HEK293T (cell line): ENCODE measurements around the gene RTP5.

ENCODE experiments used
- ARNT ChIP-seq: fragments of 450-650 bp; IDR thresholded peaks from 2 replicates; pipeline ENCODE4 v1.6.1; 2017; ENCODE audit warnings: mild to moderate bottlenecking
- BHLHE40 ChIP-seq: fragments of 450-650 bp; IDR thresholded peaks from 2 replicates; pipeline ENCODE4 v1.6.1; 2016; ENCODE audit warnings: mild to moderate bottlenecking, moderate library complexity, borderline replicate concordance
- FOXA1 ChIP-seq: fragments of 450-650 bp; IDR thresholded peaks from 2 replicates; pipeline ENCODE4 v1.6.1; 2016; ENCODE audit warnings: mild to moderate bottlenecking
- FOXK2 ChIP-seq: fragments of 450-650 bp; IDR thresholded peaks from 2 replicates; pipeline ENCODE4 v1.6.1; 2016; ENCODE audit warnings: mild to moderate bottlenecking
- FOXM1 ChIP-seq: fragments of 450-650 bp; IDR thresholded peaks from 2 replicates; pipeline ENCODE4 v1.6.1; 2017; ENCODE audit warnings: mild to moderate bottlenecking, borderline replicate concordance
- HDGF ChIP-seq: fragments of 450-650 bp; IDR thresholded peaks from 2 replicates; pipeline ENCODE4 v1.6.1; 2017; ENCODE audit warnings: antibody characterized with exemption, borderline replicate concordance
- LEF1 ChIP-seq: fragments of 450-650 bp; IDR thresholded peaks from 2 replicates; pipeline ENCODE4 v1.6.1; 2017; ENCODE audit warnings: mild to moderate bottlenecking, borderline replicate concordance
- NFRKB ChIP-seq: fragments of 450-650 bp; IDR thresholded peaks from 2 replicates; pipeline ENCODE4 v1.6.1; 2016; ENCODE audit warnings: mild to moderate bottlenecking, moderate library complexity
- SP1 ChIP-seq: fragments of 450-650 bp; IDR thresholded peaks from 2 replicates; pipeline ENCODE4 v1.6.1; 2017
- SUZ12 ChIP-seq: fragments of 450-650 bp; IDR thresholded peaks from 2 replicates; pipeline ENCODE4 v1.6.1; 2016; ENCODE audit warnings: mild to moderate bottlenecking
- TARDBP ChIP-seq: fragments of 450-650 bp; IDR thresholded peaks from 2 replicates; pipeline ENCODE4 v1.6.1; 2016
- ZNF384 ChIP-seq: fragments of 450-650 bp; IDR thresholded peaks from 2 replicates; pipeline ENCODE4 v1.6.1; 2016
- TF ChIP-seq, protein P1 (sequence below): fragments of 450-650 bp; IDR thresholded peaks from 2 replicates; pipeline ENCODE4 v1.6.1; 2016

GRCh38 chr2:241836292-241836691 is 33.2 kb upstream of the RTP5 start:
- TF ChIP-seq FOXM1, result no peak
- TF ChIP-seq ARNT, result no peak
- TF ChIP-seq NFRKB, result no peak
- no peak for TF ChIP-seq FOXA1
- no peak for TF ChIP-seq TARDBP
- no peak for TF ChIP-seq BHLHE40
- no peak for TF ChIP-seq SUZ12
- no peak for TF ChIP-seq FOXK2
- no peak for TF ChIP-seq SP1
- no peak for TF ChIP-seq ZNF384
- TF ChIP-seq HDGF, result no peak
- TF ChIP-seq, protein P1, sequence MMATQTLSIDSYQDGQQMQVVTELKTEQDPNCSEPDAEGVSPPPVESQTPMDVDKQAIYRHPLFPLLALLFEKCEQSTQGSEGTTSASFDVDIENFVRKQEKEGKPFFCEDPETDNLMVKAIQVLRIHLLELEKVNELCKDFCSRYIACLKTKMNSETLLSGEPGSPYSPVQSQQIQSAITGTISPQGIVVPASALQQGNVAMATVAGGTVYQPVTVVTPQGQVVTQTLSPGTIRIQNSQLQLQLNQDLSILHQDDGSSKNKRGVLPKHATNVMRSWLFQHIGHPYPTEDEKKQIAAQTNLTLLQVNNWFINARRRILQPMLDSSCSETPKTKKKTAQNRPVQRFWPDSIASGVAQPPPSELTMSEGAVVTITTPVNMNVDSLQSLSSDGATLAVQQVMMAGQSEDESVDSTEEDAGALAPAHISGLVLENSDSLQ, result no peak
- TF ChIP-seq LEF1, result no peak
